K562 (cell line): ENCODE data around the gene CISD3. TPM values are rescaled to one million over a fixed set of nuclear protein-coding genes. Genes with fewer than 3 reads are reported as not detected.

ENCODE experiments used
- EGR1 ChIP-seq: fragments of 450-650 bp; conservative IDR thresholded peaks from 2 replicates; pipeline ENCODE4 v1.6.1; 2017; ENCODE audit warnings: mild to moderate bottlenecking
- ETV1 ChIP-seq: fragments of 450-650 bp; conservative IDR thresholded peaks from 2 replicates; pipeline ENCODE4 v1.6.1; 2016; ENCODE audit warnings: missing genetic modification characterization, control low read depth, low read depth, missing compliant biosample characterization
- EWSR1 ChIP-seq: fragments of 450-650 bp; IDR thresholded peaks from 2 replicates; pipeline ENCODE4 v1.6.1; 2018; ENCODE audit warnings: borderline replicate concordance, mild to moderate bottlenecking, low read depth, moderate library complexity; ENCODE audit not compliant: partially characterized antibody
- FOSL1 ChIP-seq: fragments of 200-800 bp; sonication (Bioruptor generic); conservative IDR thresholded peaks from 2 replicates; pipeline ENCODE4 v1.6.1; 2016; ENCODE audit warnings: missing genetic modification characterization, missing compliant biosample characterization
- JUNB ChIP-seq: fragments of 450-650 bp; formaldehyde crosslinking; conservative IDR thresholded peaks from 2 replicates; pipeline ENCODE4 v1.4.0; 2020; ENCODE audit warnings: mild to moderate bottlenecking
- NFE2L1 ChIP-seq: fragments of 450-650 bp; IDR thresholded peaks from 2 replicates; pipeline ENCODE4 v1.6.1; 2016; ENCODE audit warnings: missing genetic modification characterization, low read depth, mild to moderate bottlenecking, missing compliant biosample characterization, moderate library complexity, borderline replicate concordance
- RCOR1 ChIP-seq, 2 experiments: IDR thresholded peaks; 2 replicates each; pipeline ENCODE4 v1.6.1; 2012; ENCODE audit warnings: low read depth in 2 of 2, low read length in 2 of 2, borderline replicate concordance in 1 of 2, improper control_type of control experiment in 1 of 2
- SMARCA4 ChIP-seq: fragments of 450-650 bp; IDR thresholded peaks from 2 replicates; pipeline ENCODE4 v1.6.1; 2016
- TOE1 ChIP-seq, 2 experiments: fragments of 450-650 bp in 1 of 2; sonication (generic) in 1 of 2; formaldehyde crosslinking in 1 of 2; IDR thresholded peaks; 2 replicates each; pipeline versions ENCODE4 v1.7.1 to v1.8.0; 2016 to 2022; ENCODE audit warnings: borderline replicate concordance in 2 of 2, mild to moderate bottlenecking in 2 of 2, antibody characterized with exemption in 1 of 2, inconsistent platforms in 1 of 2, low read depth in 1 of 2, missing genetic modification reagents in 1 of 2, moderate library complexity in 1 of 2
- YY1 ChIP-seq, 3 experiments: IDR thresholded peaks; 2 replicates each; pipeline ENCODE4 v1.6.1; 2011; ENCODE audit warnings: low read length in 2 of 3, mild to moderate bottlenecking in 2 of 3, moderate library complexity in 2 of 3, borderline replicate concordance in 1 of 3, control low read depth in 1 of 3, low read depth in 1 of 3; ENCODE audit not compliant: insufficient read depth in 3 of 3, insufficient replicate concordance in 2 of 3, control insufficient read depth in 1 of 3, insufficient read length in 1 of 3; ENCODE audit errors: extremely low read depth in 1 of 3
- ZBTB43 ChIP-seq: sonication (generic); formaldehyde crosslinking; IDR thresholded peaks from 2 replicates; pipeline ENCODE4 v1.8.0; 2023; ENCODE audit warnings: mild to moderate bottlenecking, missing genetic modification reagents
- ZBTB7A ChIP-seq: IDR thresholded peaks from 2 replicates; pipeline ENCODE4 v1.6.1; 2011; ENCODE audit warnings: low read depth, mild to moderate bottlenecking, low read length, moderate library complexity, borderline replicate concordance; ENCODE audit not compliant: control insufficient read depth
- ZNF274 ChIP-seq: IDR thresholded peaks from 2 replicates; pipeline ENCODE4 v1.6.1; 2011; ENCODE audit warnings: low read depth, mild to moderate bottlenecking, low read length, moderate library complexity, borderline replicate concordance
- ZNF57 ChIP-seq: fragments of 450-650 bp; formaldehyde crosslinking; IDR thresholded peaks from 2 replicates; pipeline ENCODE4 v1.4.0; 2020; ENCODE audit warnings: mild to moderate bottlenecking, moderate library complexity
- ZNF740 ChIP-seq, 3 experiments: fragments of 200-800 bp in 1 of 3; sonication (Bioruptor generic) in 1 of 3; sonication (generic) in 1 of 3; formaldehyde crosslinking in 1 of 3; IDR thresholded peaks; 2 replicates each; pipeline versions ENCODE4 v1.6.1 to v1.8.0; 2016 to 2022; ENCODE audit warnings: mild to moderate bottlenecking in 2 of 3, missing compliant biosample characterization in 2 of 3, missing genetic modification characterization in 2 of 3, missing genetic modification reagents in 1 of 3
- ZNF79 ChIP-seq: fragments of 250-450 bp; sonication (Bioruptor Pico); IDR thresholded peaks from 2 replicates; pipeline ENCODE4 v1.4.0; 2020; ENCODE audit warnings: low read depth, mild to moderate bottlenecking, moderate library complexity
- ZNF830 ChIP-seq: fragments of 250-450 bp; sonication (Bioruptor Pico); IDR thresholded peaks from 2 replicates; pipeline ENCODE4 v1.5.0; 2021; ENCODE audit warnings: mild to moderate bottlenecking
- polyA plus RNA-seq, 8 experiments: library from polyadenylated mRNA; depleted of rRNA in 4 of 8; stranded (reverse) in 5 of 8; unstranded in 3 of 8; fragments of >200 nt; fragmentation: Nextera tagmentation in 2 of 8; fragmentation: Illumina TruSeq in 1 of 8; extraction: Ambion mirVana in 2 of 8; extraction: Trizol in 1 of 8; gene quantifications; 2 replicates each; pipeline versions ENCODE4 v1.2.1 to v1.2.3, GENCODE V29; 2011 to 2014; ENCODE audit warnings: inconsistent platforms in 1 of 8, missing spikeins in 1 of 8
- total RNA-seq, 7 experiments: library from RNA; depleted of rRNA in 6 of 7; stranded (reverse); fragments of >200 nt in 6 of 7; fragmentation: Illumina TruSeq in 2 of 7; extraction: Trizol in 2 of 7; gene quantifications; 2 replicates each; pipeline versions ENCODE4 v1.2.1 to v1.2.3, GENCODE V29; 2011 to 2021; ENCODE audit warnings: low replicate concordance in 1 of 7
- TF ChIP-seq, protein P1 (sequence below): fragments of 450-650 bp; conservative IDR thresholded peaks from 2 replicates; pipeline ENCODE4 v1.6.1; 2016; ENCODE audit warnings: missing genetic modification characterization, low read depth, mild to moderate bottlenecking, control low read depth, missing compliant biosample characterization
- TF ChIP-seq, protein P2 (sequence below): sonication (generic); formaldehyde crosslinking; IDR thresholded peaks from 2 replicates; pipeline ENCODE4 v1.5.0; 2020; ENCODE audit warnings: missing genetic modification reagents

The CISD3 gene
- total and polyA plus RNA-seq, 9 of the 15 experiments (the other 6 are each of a cell fraction or from before 2014, with no cell fraction given) = 5.0 to 60.7 (median 15.7) TPM

- TF ChIP-seq, protein P1, sequence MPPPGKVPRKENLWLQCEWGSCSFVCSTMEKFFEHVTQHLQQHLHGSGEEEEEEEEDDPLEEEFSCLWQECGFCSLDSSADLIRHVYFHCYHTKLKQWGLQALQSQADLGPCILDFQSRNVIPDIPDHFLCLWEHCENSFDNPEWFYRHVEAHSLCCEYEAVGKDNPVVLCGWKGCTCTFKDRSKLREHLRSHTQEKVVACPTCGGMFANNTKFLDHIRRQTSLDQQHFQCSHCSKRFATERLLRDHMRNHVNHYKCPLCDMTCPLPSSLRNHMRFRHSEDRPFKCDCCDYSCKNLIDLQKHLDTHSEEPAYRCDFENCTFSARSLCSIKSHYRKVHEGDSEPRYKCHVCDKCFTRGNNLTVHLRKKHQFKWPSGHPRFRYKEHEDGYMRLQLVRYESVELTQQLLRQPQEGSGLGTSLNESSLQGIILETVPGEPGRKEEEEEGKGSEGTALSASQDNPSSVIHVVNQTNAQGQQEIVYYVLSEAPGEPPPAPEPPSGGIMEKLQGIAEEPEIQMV (tag) = no peak
- TF ChIP-seq SMARCA4 = no peak
- no peak for TF ChIP-seq JUNB (CRISPR knock-in tag)
- TF ChIP-seq ZBTB7A = peak; percentile 20; the same call in 1 of the 2 replicates
- TF ChIP-seq, protein P2, sequence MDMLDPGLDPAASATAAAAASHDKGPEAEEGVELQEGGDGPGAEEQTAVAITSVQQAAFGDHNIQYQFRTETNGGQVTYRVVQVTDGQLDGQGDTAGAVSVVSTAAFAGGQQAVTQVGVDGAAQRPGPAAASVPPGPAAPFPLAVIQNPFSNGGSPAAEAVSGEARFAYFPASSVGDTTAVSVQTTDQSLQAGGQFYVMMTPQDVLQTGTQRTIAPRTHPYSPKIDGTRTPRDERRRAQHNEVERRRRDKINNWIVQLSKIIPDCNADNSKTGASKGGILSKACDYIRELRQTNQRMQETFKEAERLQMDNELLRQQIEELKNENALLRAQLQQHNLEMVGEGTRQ (CRISPR knock-in tag) = peak; percentile 91
- peak; percentile 28 for TF ChIP-seq ZNF740 (CRISPR knock-in tag; IDR thresholded peaks at IDR 0.05)
- TF ChIP-seq ZNF740 (tag; IDR thresholded peaks at IDR 0.05) = peak in 1 of 2 experiments; percentile 87; a peak in 1 of 4 replicates
- no peak for TF ChIP-seq ZBTB43 (CRISPR knock-in tag)
- TF ChIP-seq ZNF830 = no peak
- peak in 1 of 3 experiments; percentile 75 for TF ChIP-seq YY1 (IDR thresholded peaks at IDR 0.05; ENCODE audit: borderline replicate concordance in 1 of 3, control insufficient read depth in 1 of 3, extremely low read depth in 1 of 3, insufficient read depth in 3 of 3, insufficient read length in 1 of 3, insufficient replicate concordance in 2 of 3, low read depth in 1 of 3, low read length in 2 of 3)
- no peak for TF ChIP-seq ETV1 (tag)
- TF ChIP-seq RCOR1 (IDR thresholded peaks at IDR 0.05; ENCODE audit: borderline replicate concordance in 1 of 2, low read depth in 2 of 2, low read length in 2 of 2) = 0 out of 4 replicates have a peak, but pooled peaks of 1 of the 2 experiments have one; percentile 15
- no peak for TF ChIP-seq ZNF79 (CRISPR knock-in tag)
- no peak for TF ChIP-seq EWSR1
- no peak for TF ChIP-seq ZNF274
- TF ChIP-seq EGR1 = peak; percentile 27; the same call in 1 of the 2 replicates
- no peak for TF ChIP-seq ZNF57
- no peak for TF ChIP-seq NFE2L1 (tag)
- peak; percentile 85 for TF ChIP-seq TOE1 (IDR thresholded peaks at IDR 0.05; ENCODE audit: borderline replicate concordance)
- TF ChIP-seq TOE1 (CRISPR knock-in tag; IDR thresholded peaks at IDR 0.05; ENCODE audit: borderline replicate concordance, low read depth) = no peak
- TF ChIP-seq FOSL1 (tag) = no peak
These were observed 18.2 kb downstream of the CISD3 start, which contains the start of gene PCGF2 (continued) for GRCh38 chr17:38748149-38748891.
